Left forelimb (tissue), 1 donor: Measurements from ENCODE around the gene SCN9A.

Source experiments
- DNase-seq: peaks from one replicate; pipeline ENCODE4 v3.0.0-alpha.2; 2018; ENCODE audit warnings: low spot score

SCN9A gene

DNA sequence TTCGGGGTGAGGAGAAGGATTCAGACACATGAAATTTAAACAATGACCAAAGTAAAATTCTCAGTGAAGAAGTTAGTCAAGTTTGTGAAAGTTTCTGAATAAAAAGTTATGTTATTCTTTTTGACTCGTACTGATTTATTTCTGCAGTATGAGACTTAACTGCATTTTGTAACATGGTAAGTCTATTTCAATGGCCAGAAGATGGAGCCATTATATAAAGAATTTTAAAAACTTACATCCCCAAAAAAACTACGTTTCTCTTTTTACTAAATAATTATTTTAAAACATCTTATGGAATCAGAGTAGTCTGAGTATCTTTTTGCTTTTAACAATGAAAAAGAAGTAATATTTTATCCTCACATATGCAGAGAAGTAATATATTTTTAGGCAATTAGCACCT is 196.5 kb downstream of the SCN9A start:
- no peak for DNase-seq

GRCh38 chr2:166173263-166173662 is 202.5 kb downstream of the SCN9A start:
- DNase-seq, result no peak

- DNase-seq, result no peak
Observed at GRCh38 chr2:166171216-166171615, 204.5 kb downstream of the SCN9A start.

DNA sequence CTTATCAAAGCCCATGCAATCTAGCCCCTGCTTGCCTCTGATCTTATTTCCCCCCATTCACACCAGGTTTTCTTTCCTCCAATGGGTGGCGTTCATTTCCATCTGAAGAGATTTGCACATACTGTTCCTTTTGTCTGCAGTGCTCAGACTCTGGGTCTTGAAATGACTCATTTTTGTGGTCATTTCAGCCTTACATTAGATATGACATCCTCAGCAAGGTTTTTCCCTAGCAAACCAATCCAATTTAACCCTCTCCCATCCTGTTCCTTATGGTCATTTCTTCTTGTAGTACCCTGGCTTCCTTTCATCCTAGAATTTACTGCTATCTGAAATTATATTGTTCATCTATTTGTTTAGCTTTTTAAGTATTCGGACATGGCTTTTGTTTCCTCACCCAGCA is 205.4 kb downstream of the SCN9A start:
- DNase-seq, result no peak

DNA sequence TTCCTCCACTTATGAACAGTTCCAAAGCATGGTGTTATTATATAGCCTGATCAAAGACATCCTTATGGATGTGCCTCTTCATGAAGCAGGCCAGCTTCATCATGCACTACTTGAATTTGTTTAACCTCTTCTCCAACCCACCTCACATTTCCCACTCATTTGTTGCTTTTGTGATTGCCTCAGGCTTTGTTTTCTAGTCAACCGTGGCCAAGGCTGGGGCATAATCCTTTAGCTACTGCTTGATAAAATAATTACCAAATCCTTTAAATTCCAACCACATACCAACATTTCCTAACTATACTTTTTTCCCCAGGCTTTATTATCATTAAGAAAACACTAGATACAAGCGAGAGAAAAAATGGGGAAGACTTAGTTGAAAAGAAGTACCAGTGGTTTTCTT is 208.3 kb downstream of the SCN9A start:
- no peak for DNase-seq

DNA sequence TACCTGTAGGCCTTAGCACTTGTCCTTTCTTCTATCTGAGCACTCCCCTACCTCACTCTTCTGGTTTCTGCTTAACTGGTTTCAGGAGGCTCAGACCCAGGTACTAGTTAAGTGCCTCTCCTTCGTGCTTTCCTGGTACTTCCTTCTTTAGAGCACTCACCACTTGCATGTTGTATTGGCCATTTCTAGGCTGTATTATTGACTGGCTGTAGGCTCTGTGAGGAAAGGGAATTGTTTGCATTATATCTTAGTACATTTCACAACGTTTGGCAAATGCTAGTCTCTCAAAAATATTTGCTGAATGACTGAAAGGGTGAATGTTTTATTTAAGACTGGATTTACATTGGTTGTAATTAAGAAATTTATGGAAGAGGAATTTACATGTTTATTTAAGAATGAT is 212.0 kb downstream of the SCN9A start:
- no peak for DNase-seq

- DNase-seq, result no peak
Observed at GRCh38 chr2:166158546-166158945, 217.2 kb downstream of the SCN9A start.

GRCh38 chr2:166157578-166157977 is 218.2 kb downstream of the SCN9A start:
- DNase-seq, result no peak

DNA sequence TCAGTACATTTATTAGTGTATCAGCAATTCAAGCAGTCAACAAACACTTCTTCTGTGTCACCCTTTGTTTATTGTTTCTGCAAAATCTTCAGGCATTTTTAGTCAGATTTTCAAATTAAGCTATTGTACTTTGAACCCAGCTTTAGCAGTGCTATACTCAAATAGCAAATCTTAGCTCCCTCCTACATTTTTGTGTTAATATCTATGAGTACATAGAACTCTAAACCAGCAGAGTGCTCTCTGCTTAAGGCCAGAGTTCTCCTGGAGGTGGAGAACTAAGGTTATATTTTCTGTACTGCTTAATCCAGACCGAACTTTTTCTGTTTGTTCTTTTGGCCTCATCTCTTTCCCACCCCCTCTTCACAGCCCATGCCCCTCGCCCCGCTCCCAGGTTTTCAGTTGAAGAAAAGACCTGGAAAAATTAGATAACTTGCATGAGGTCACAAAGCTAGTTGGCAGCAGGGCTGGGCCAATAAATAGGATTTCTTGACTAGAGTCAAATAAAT is 218.7 kb downstream of the SCN9A start:
- DNase-seq, result no peak

GRCh38 chr2:166155589-166155988 is 220.2 kb downstream of the SCN9A start:
- no peak for DNase-seq

- no peak for DNase-seq
Observed at GRCh38 chr2:166154685-166155338, 220.9 kb downstream of the SCN9A start.

- DNase-seq, result no peak
Observed at GRCh38 chr2:166152064-166152463, 223.7 kb downstream of the SCN9A start.

GRCh38 chr2:166148500-166149400 is 227.0 kb downstream of the SCN9A start:
- DNase-seq, result no peak

DNA sequence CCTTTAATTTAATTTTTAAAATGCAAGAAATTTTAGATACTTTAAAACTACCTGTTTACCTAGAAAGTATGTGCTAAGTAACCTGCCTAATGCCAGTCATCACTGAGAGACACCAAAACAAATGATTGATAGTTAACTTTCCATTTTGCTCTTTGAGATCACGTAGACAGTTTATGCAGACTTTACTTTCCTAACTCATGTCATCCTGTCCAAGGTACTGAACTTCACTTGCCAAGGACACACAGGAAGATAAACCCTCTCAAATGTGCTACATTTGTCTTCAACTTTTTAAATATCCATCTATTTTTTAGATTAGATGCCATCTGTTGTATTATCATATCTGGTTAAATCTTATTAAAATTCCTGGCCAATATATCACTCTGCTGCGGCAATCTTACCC is 227.9 kb downstream of the SCN9A start:
- no peak for DNase-seq
